ENCODE data around the gene MYLK2. TPM values are rescaled to one million over a fixed set of nuclear protein-coding genes. Genes with fewer than 3 reads are reported as not detected.
A peak's percentile ranks its signal among the peaks of the same experiment; 100 is the strongest.

The MYLK2 gene
- polyA plus RNA-seq, 3 donors: 0.65 to 0.95 (median 0.91) TPM

- no peak for DNase-seq
Measured at GRCh38 chr20:31835977-31836852, 17.1 kb downstream of the MYLK2 start.

GRCh38 chr20:31836853-31837608 lies 17.9 kb downstream of the MYLK2 start:
- no peak for DNase-seq

GRCh38 chr20:31837896-31838397 lies 18.8 kb downstream of the MYLK2 start:
- no peak for DNase-seq

- no peak for DNase-seq
Measured at GRCh38 chr20:31838646-31839292, 19.6 kb downstream of the MYLK2 start.

GRCh38 chr20:31839782-31840487 lies 20.8 kb downstream of the MYLK2 start:
- no peak for DNase-seq

- no peak for DNase-seq
Measured at GRCh38 chr20:31840906-31841816, 22.0 kb downstream of the MYLK2 start.

GRCh38 chr20:31841928-31842327 lies 22.8 kb downstream of the MYLK2 start:
- DNase-seq: no peak

- peak; percentile 80 for DNase-seq
Measured at GRCh38 chr20:31842471-31843157, 23.5 kb downstream of the MYLK2 start.

GRCh38 chr20:31843288-31843687 lies 24.1 kb downstream of the MYLK2 start:
- no peak for DNase-seq

GRCh38 chr20:31843881-31844280 lies 24.7 kb downstream of the MYLK2 start:
- no peak for DNase-seq

GRCh38 chr20:31844737-31845299 lies 25.7 kb downstream of the MYLK2 start:
- no peak for DNase-seq

- peak; percentile 78 for DNase-seq
Measured at GRCh38 chr20:31845300-31845863, 26.2 kb downstream of the MYLK2 start, which contains the start of gene FOXS1. Gene FOXS1, minus strand, starts transcription at chr20:31845604. Its CDS starts 62 bp downstream, at chr20:31845542.

- DNase-seq: no peak
Measured at GRCh38 chr20:31846793-31847138, 27.6 kb downstream of the MYLK2 start.

GRCh38 chr20:31848088-31848999 lies 29.2 kb downstream of the MYLK2 start:
- DNase-seq: no peak

- no peak for DNase-seq
Measured at GRCh38 chr20:31849306-31849930, 30.3 kb downstream of the MYLK2 start.

- DNase-seq: no peak
Measured at GRCh38 chr20:31851240-31851955, 32.2 kb downstream of the MYLK2 start.

- no peak for DNase-seq
Measured at GRCh38 chr20:31853481-31853880, 34.3 kb downstream of the MYLK2 start.

Measured in renal pelvis (tissue), 4 donors.